ENCODE results near the gene MPO.

The MPO gene

GRCh38 chr17:58278661-58279015, 2.1 kb downstream of the MPO start:
- no peak for DNase-seq

- DNase-seq: no peak
These were observed 2.7 kb downstream of the MPO start for GRCh38 chr17:58277802-58278595.

DNA sequence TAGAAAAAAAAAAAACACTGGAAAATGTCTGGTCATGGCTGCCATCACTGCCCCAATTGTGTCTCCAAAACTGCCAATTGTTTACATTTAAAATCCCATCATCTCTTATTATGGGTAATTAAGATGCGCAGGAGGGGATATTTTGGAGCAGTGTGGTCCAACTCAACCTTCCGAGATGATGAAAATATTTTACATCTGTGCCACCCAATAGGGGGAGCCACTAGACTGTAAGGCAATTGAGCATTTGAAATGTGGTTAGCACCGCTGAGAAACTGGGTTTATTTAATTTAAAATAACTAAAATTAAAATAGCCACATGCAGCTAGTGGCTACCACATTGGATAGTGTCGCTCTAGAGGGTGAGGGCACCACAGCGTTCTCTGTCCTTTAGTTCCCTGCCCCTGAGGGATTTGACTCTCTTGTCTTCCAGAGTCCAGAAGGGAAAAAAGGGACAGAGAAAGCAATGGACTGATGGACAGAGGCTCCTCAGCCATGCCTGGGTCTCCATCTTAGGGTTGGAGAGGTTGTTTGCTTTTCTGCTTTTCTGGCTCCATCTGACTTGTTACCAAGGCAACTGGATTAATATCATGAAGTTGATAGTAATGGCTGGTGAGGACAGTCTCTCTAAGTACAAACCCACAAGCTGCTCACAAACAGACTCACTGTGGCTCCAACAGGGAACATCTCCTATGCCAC, 3.5 kb downstream of the MPO start:
- DNase-seq: peak; percentile 33

DNA sequence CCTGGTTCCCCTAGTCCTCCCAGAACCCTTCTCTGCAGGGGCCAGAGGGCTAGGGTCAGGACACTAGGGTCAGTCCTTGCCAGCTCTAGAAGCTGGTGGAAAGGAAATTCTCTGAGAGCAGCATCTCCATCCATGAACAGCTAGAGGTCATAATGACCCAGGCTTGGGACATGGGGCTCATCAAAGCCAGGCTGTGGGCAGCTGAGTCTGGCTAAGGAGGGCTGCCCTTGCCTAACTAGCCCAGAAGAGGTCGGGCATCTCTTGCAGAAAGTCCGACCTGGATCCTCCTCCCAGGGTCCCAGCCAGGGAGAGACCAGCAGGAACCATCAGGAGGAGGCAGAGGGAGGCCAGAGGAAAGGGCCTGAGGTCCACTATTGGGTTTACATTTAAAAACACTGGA, 4.3 kb downstream of the MPO start:
- DNase-seq: no peak

GRCh38 chr17:58275417-58275816, 5.3 kb downstream of the MPO start:
- DNase-seq: no peak

GRCh38 chr17:58273453-58274104, 7.2 kb downstream of the MPO start:
- no peak for DNase-seq

GRCh38 chr17:58272367-58273280, 8.1 kb downstream of the MPO start:
- DNase-seq: no peak

DNA sequence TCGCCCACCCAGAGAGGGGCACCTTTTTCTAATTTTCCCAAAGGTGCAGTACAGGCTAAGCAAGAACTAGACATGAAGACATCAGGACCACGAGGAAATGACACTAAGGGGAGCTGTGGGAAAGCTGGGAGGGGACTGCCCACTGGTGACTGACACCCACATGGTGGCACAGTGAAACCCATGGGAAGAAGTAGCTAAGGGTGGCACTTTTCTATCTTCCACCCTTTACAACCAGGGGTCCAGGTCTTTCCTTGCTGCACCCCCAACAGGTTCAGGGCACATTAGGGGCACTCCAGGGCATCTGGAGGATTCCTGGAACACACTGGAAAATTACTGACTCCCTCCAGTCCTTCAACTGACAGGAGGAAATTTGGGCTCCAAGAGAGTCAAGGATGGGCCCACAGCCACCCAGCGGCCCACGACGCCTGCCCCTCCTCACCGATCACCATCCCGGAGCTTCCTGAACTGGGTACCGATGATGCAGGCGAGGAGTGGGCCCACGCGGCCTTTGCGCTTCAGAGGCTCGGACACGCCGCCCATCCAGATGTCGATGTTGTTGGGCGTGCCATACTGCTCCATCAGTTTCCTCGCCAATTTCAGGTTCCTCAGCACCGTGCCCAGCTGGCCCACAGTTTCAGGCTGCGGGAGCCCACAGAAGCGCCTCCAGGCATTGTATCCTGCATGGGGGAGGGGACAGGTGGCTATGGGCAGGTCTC, 9.4 kb downstream of the MPO start:
- no peak for DNase-seq

- DNase-seq: no peak
These were observed 10.1 kb downstream of the MPO start for GRCh38 chr17:58270476-58271215.

DNA sequence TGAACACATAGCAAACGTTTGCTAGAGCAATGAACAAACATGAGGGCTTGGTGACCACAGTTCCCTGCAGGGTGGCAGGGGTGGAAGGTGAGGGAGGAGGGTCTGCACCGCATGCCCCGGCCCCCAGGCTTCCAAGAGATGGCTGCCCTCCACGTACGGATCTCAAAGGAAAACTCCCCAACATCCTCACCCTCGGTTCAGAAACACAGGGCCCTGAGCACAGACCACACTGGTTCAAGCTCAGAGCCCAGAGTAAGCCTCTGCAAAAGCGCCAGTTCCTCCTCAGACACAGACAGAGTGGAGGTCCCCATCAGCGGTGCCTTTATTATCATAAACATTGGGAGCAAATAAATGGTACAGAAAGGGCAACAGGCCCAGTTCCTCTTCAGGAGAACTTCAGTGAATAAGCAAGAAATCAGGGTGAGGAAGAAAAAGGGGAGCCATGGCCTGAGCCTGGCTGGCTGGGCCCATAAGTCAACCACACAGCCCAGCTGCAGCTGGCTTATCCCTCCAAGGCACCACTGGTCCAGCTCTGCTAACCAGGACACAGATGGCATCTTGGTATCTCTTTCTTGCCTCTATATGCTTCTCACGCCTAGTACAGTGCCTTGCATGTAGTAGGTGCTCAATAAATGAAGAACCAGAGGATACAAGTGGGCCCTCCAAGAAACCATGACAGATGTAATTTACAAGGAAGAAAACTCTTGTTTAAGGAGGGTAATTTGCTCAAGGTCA, 11.0 kb downstream of the MPO start:
- no peak for DNase-seq

DNA sequence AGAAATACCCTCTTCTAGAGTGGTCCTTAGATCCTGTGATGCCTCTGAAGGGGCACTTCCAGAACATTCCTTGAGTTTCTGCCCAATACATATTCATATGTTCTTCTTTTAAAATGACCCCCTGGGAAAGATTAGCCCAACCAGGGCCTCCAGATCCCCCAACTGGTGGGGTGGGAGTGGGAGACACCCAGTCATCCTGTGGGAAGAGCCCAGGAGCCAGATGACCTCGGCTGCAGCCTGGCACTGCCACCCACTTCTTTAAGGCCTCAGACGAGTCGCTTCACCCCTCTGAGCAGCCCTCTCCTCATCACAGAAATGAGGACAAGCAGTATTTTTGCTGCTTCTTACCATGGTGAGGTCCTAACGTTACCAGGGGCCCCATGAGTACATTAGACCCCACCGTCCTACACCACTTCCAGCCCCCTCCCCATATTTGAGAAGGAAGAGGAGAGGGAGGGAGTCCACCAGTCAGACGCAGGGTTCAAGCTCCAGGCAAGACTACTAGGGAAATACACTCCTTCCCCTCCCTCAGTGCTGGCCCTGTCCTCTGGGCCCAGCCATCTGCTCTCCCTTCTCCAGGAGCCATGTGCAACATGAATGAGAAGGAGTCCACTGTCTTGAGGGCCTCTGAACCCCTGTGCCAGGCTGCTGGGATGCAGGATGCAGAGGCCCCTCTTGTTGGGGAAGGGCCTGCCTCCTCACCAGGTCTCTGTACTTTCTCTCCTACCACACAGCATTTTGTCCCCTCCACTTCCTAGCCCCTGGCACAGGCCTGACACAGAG, 11.8 kb downstream of the MPO start:
- no peak for DNase-seq

GRCh38 chr17:58268326-58268725, 12.4 kb downstream of the MPO start:
- no peak for DNase-seq

- DNase-seq: no peak
These were observed 13.1 kb downstream of the MPO start for GRCh38 chr17:58267347-58268324.

DNA sequence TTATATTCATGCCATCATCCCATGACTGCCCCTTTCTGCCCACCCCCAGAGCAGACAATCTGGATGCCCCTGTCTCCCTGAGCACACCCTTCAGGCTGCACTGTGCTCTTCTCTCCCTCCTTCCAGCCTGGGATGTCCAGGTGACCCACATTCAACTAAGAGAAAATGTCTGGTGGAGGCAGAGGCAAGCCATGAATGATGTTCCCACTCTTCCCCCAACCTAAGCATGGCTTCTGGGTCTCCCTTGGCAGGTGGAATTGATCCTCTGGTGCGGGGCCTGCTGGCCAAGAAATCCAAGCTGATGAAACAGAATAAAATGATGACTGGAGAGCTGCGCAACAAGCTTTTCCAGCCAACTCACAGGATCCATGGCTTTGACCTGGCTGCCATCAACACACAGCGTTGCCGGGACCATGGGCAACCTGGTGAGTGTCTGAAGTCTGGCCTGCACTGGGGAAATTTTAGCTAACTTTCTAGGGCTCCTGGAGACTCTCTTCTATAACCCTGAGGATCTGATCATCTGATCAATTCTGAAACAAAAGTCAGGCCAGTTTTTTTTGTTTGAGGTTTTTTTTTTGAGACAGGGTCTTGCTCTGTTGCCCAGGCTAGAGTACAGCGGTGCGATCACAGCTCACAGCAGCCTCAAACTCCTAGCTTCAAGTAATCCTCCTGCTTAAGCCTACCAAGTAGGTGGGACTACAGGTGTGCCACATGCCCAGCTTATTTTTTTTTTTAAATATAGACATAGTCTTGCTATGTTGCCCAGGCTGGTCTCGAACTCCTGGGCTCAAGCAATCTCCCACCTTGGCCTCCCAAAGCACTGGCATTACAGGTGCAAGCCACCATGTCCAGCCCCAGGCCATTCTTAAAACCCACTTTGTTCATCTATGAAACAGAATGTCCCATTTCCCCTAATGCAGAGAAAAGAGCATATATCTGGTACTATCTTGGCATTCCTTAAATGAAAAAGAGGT, 14.5 kb downstream of the MPO start:
- no peak for DNase-seq

- DNase-seq: no peak
These were observed 15.5 kb downstream of the MPO start for GRCh38 chr17:58265271-58265670.

- no peak for DNase-seq
These were observed 16.2 kb downstream of the MPO start for GRCh38 chr17:58264407-58265103.

DNA sequence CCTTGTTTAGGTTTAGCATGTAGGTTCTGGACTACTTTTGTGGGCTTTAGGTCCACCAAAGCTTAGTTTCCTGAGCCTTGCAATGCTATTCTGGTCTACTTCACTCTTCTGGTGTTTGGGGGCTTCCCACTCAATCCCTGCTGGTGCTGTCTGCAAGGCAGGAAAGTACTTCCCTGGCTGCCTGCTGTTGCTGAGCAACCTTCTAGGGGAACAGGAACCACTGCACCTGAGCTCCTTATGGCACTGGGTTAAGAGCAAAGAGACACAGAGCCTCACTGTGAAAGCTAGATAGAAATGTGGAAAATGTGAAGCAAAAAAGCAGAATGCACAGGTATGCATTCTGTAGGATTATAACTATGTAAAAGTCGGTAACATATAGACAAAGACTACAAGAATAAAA, 17.0 kb downstream of the MPO start:
- DNase-seq: no peak

All from NCI-H1694 treated with DMSO at 0.1 percent for 48 hours (cell line).